Bronchial epithelial cell (primary cell): ENCODE results near the gene DNAAF5. TPM values are rescaled to one million over a fixed set of nuclear protein-coding genes. Genes with fewer than 3 reads are reported as not detected.
"Not testable (repeated sequence)": the region's sequence is repeated elsewhere in the genome, so short reads cannot be mapped to it uniquely, and the experiment has no call there.

Source experiments
- DNase-seq: peaks from one replicate; pipeline ENCODE4 v3.0.0-alpha.2; 2010; ENCODE audit warnings: low read depth
- FAIRE-seq: peaks from 2 replicates; lab custom pipeline; 2011; peaks lifted over from hg19 to GRCh38; lab: Jason Lieb, UNC
- H3K27me3 ChIP-seq: 2 replicates; pipeline ENCODE4 v1.5.1; 2011; ENCODE audit warnings: low read length; ENCODE audit not compliant: control insufficient read depth, insufficient read depth
- H3K36me3 ChIP-seq: 2 replicates; pipeline ENCODE4 v1.5.1; 2011; ENCODE audit warnings: low read length; ENCODE audit not compliant: control insufficient read depth, insufficient read depth
- H3K4me3 ChIP-seq: 2 replicates; pipeline ENCODE4 v1.5.1; 2011; ENCODE audit warnings: mild to moderate bottlenecking, low read depth, low read length, control low read depth
- total RNA-seq: library from RNA; depleted of rRNA; stranded (reverse); fragments of >200 nt; gene quantifications from 2 replicates; pipeline ENCODE4 v1.2.1, GENCODE V29; 2014
- TF ChIP-seq, protein P1 (sequence below): IDR thresholded peaks from 2 replicates; pipeline ENCODE4 v1.5.1; 2011; ENCODE audit warnings: mild to moderate bottlenecking, moderate library complexity, low read length, control low read depth, inconsistent platforms; ENCODE audit not compliant: insufficient read depth, severe bottlenecking

Gene DNAAF5
- total RNA-seq, 1 donor from 2014 or later = 9.7 TPM

DNA sequence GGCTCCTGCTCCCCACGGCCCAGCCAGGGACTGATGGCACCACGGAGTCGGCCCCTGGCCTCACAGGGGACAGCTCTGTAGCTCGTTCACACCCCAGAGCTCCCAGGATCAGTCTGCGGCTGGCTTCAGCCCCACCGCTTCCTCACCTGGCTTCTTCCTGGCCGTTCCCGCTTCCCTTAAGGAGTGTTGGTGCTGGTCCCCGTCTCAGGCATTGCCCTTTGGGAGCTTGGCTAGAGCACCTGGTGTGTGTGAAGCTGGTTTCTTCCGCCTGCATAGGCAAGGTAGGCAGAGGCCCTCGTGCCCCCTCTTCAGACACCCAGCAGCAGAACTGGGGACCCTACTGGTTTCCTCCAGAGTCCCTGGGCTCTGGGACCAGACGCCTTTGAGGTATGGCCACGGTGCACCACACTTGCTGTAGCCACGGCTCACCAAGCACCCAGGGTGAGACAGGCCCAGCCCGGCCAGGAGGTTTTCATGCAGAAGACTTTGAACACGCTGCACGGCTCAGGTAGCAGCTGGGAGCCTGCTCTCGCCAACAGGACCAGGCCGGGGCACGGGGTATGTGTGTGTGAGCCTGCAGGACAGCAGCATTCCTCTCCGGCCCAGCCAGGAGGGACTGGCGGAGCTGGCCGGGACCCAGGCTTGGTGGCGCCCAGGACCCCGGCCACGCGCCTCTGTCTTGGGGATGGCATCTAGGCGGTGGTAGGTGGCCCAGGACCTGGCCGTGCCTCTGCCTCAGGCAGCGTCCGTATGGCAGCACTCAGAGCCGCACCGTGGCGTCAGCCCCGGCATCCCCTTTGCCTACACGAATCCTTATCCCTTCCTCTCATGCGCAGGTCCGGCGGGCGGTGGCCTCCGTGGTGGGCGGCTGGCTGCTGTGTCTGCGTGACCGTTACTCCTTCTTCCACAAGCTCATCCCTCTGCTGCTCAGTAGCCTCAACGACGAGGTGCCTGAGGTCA is 13.8 kb downstream of the DNAAF5 start:
- no peak overlapping the region for H3K4me3 ChIP-seq
- H3K27me3 ChIP-seq = no peaks in the 10 kb centered on the region
- peaks cover 16% of the 10 kb centered on the region for H3K36me3 ChIP-seq
- DNase-seq (no peak), FAIRE-seq (no peak)
- TF ChIP-seq, protein P1, sequence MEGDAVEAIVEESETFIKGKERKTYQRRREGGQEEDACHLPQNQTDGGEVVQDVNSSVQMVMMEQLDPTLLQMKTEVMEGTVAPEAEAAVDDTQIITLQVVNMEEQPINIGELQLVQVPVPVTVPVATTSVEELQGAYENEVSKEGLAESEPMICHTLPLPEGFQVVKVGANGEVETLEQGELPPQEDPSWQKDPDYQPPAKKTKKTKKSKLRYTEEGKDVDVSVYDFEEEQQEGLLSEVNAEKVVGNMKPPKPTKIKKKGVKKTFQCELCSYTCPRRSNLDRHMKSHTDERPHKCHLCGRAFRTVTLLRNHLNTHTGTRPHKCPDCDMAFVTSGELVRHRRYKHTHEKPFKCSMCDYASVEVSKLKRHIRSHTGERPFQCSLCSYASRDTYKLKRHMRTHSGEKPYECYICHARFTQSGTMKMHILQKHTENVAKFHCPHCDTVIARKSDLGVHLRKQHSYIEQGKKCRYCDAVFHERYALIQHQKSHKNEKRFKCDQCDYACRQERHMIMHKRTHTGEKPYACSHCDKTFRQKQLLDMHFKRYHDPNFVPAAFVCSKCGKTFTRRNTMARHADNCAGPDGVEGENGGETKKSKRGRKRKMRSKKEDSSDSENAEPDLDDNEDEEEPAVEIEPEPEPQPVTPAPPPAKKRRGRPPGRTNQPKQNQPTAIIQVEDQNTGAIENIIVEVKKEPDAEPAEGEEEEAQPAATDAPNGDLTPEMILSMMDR = no peak

DNA sequence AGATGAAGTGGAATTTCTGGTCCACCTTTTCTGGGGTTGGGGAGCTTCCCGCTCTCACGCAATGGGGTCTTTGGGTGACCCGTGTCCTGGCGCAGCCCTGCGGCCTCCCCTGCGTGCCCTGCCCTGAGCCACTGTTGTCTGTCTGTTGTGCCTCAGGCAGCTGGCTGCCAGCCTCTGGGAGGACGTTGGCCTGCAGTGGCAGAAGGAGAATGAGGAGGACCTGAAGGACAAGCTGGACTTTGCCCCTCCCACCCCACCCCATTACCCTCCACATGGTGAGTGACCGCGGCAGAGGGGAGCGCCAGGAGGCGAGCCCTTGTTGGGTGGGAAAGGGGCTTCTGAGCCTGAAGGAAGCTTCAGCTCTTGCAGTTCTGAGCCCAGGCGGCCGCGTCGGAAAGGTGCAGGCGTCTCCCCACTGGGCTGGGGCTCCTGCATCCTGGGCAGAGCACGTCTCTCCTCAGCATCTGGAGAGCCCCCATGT is 14.7 kb downstream of the DNAAF5 start:
- no peak overlapping the region for H3K4me3 ChIP-seq

DNA sequence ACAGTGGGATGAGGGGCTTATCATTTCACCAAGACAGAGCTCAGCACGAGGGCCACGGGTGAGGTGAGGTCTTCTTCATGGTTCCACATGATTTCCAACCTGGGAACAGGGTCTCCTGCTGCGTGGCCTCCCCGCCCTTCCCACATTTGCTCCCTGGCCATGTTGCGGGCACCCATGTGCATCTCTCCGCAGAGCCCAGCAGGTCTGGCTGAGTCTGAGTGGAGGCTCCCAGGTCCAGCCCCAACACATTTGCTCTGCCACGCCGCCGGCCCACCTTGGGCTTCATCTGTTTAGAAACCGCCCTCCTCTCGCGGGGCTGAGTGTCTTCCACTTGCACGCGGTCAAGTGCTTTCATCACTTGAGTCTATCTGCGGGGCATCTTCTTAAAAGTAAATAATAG is 15.4 kb downstream of the DNAAF5 start:
- DNase-seq (no peak), FAIRE-seq (no peak)
- Histone ChIP-seq H3K36me3 (peaks cover 16% of the 10 kb centered on the region), H3K27me3 (no peaks in the 10 kb centered on the region), H3K4me3 (no peak overlapping the region)
- TF ChIP-seq, protein P1 = no peak

More for the DNA sequence above, 14.7 kb downstream of the DNAAF5 start:
- DNase-seq (no peak), FAIRE-seq (no peak)
- peaks cover 16% of the 10 kb centered on the region for H3K36me3 ChIP-seq
- no peaks in the 10 kb centered on the region for H3K27me3 ChIP-seq
- TF ChIP-seq, protein P1 = no peak

- DNase-seq = no peak
- Histone ChIP-seq H3K27me3 (no peaks in the 10 kb centered on the region), H3K4me3 (no peak overlapping the region), H3K36me3 (peaks cover 16% of the 10 kb centered on the region)
- TF ChIP-seq, protein P1 = no peak
- FAIRE-seq = peak; percentile 40
Measured at GRCh38 chr7:742791-743190, 16.3 kb downstream of the DNAAF5 start.

DNA sequence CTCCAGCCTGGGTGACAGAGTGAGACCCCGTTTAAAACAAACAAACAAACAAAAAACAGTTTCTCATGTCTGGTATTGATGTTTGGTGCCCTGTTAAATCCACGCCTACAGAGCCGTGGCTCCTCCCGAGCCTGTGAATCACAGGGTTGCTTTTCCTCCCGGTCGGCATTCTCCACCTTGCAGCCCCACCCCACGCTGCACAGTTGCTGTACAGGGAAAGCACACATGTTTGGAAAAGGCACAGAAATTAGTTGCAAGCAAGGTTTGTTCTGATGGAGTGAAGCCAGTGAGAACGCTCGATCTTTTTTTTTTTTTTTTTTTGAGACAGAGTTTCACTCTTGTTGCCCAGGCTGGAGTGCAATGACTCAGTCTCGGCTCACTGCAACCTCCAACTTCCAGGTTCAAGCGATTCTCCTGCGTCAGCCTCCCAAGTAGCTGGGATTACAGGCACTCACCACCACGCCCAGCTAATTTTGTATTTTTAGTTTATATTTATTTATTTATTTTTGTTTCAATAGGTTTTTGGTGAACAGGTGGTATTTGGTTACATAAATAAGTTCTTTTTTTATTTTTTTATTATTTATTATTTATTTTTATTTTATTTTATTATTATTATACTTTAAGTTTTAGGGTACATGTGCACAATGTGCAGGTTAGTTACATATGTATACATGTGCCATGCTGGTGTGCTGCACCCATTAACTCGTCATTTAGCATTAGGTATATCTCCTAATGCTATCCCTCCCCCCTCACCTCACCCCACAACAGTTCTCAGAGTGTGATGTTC is 17.0 kb downstream of the DNAAF5 start:
- FAIRE-seq, H3K27me3 ChIP-seq, H3K4me3 ChIP-seq: not testable (repeated sequence)
- peak; percentile 44 for DNase-seq
- peaks cover 16% of the 10 kb centered on the region for H3K36me3 ChIP-seq

- H3K36me3 ChIP-seq = peaks cover 17% of the 10 kb centered on the region
- not testable (repeated sequence) for H3K4me3 ChIP-seq, FAIRE-seq, DNase-seq, H3K27me3 ChIP-seq
Measured at GRCh38 chr7:744128-744520, 17.6 kb downstream of the DNAAF5 start.
